Measurements from ENCODE around the gene MAP3K20. TPM values are rescaled to one million over a fixed set of nuclear protein-coding genes. Genes with fewer than 3 reads are reported as not detected.

The MAP3K20 gene
- total and polyA plus RNA-seq, 2 donors (not counting 3 experiments of a cell fraction or from before 2014, with no cell fraction given): 7.8 to 31.5 TPM

DNA sequence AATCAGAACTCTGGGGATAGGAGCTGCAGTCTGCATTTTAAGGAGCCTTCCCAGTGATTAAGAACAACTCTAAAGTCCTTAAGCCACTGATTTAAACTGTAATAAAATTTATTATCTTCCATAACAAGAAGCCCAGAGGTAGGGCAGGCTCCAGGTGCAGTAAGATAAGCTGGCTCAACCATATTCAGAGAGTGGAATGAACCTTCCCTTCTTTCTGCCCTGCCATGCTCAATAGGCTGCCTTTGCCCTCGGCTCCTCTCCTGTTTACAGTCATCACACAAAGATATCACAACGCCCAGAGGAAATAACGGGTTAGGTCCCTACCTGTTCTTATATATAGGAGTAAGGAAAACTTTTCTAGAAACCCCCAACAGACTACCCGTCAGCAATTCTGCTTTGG is 188.5 kb downstream of the MAP3K20 start:
- Histone ChIP-seq H2AFZ (ENCODE audit: low read depth, low read length) (no peak overlapping the region), H3K27me3 (ENCODE audit: control insufficient read depth in 2 of 2, insufficient read depth in 2 of 2, low read length in 2 of 2) (no peaks in the 10 kb centered on the region), H3K9me3 (replicated peaks; ENCODE audit: control insufficient read depth, insufficient read depth, low read length) (no peaks in the 10 kb centered on the region), H3K9ac (replicated peaks; ENCODE audit: extremely low read depth, insufficient read depth, low read length) (no peak overlapping the region), H3K4me2 (ENCODE audit: insufficient read depth, low read length) (no peak overlapping the region), H3K36me3 (ENCODE audit: control insufficient read depth in 2 of 2, extremely low read depth in 1 of 2, insufficient read depth in 2 of 2, low read length in 2 of 2) (no peaks in the 10 kb centered on the region), H3K9me1 (replicated peaks; ENCODE audit: control insufficient read depth, extremely low read depth, insufficient read depth, low read length) (no peaks in the 10 kb centered on the region), H3K4me1 (ENCODE audit: control insufficient read depth, extremely low read depth, insufficient read depth, low read length) (no peaks in the 10 kb centered on the region), H3K4me3 (replicated peaks in 1 of 3; ENCODE audit: insufficient read depth in 1 of 3, low read depth in 1 of 3, low read length in 3 of 3) (no peak overlapping the region), H3K27ac (ENCODE audit: insufficient read depth, low read depth, low read length) (no peak overlapping the region), H4K20me1 (replicated peaks; ENCODE audit: control insufficient read depth, extremely low read depth, insufficient read depth, low read length) (no peaks in the 10 kb centered on the region), H3K79me2 (ENCODE audit: control insufficient read depth, insufficient read depth, low read length) (no peaks in the 10 kb centered on the region)
- ChIA-PET CTCF (no interaction called here), POLR2A (no interaction called here)
- no peak for FAIRE-seq
- TF ChIP-seq EZH2 (IDR thresholded peaks at IDR 0.05; ENCODE audit: borderline replicate concordance, low read depth, low read length, severe bottlenecking) (no peak), GATA2 (IDR thresholded peaks at IDR 0.05; ENCODE audit: insufficient read depth, insufficient read length, low read depth, low read length) (no peak), POLR2AphosphoS5 (IDR thresholded peaks at IDR 0.05; ENCODE audit: insufficient read depth, low read depth, low read length) (no peak), CTCF (IDR thresholded peaks at IDR 0.05; ENCODE audit: extremely low read depth in 1 of 2, insufficient read depth in 1 of 2, low read depth in 1 of 2, low read length in 2 of 2) (no peak)
- dilution Hi-C loops (cut with MboI; ENCODE audit: extremely low pct_ligation_motif_present, low sequenced_read_pairs): no loop called here
- no TSS peak for BruUV-seq (replicated peaks)
- no peak for DNase-seq (ENCODE audit: low read depth, low spot score)
- intact Hi-C loops (cut with micrococcal nuclease): no loop called here

- no peaks in the 10 kb centered on the region for H3K9me3 ChIP-seq (replicated peaks; ENCODE audit: control insufficient read depth, insufficient read depth, low read length)
- ChIA-PET POLR2A (no interaction called here), CTCF (no interaction called here)
- DNase-seq (ENCODE audit: low read depth, low spot score) (no peak), FAIRE-seq (no peak)
- no peak overlapping the region for H3K4me2 ChIP-seq (ENCODE audit: insufficient read depth, low read length)
- dilution Hi-C loops (cut with MboI; ENCODE audit: extremely low pct_ligation_motif_present, low sequenced_read_pairs) (no loop called here), intact Hi-C loops (cut with micrococcal nuclease) (no loop called here)
- no peak for TF ChIP-seq POLR2A (IDR thresholded peaks at IDR 0.05; ENCODE audit: low read depth, low read length)
- no peak for TF ChIP-seq FOS (IDR thresholded peaks at IDR 0.05; ENCODE audit: borderline replicate concordance, insufficient read depth, low read length)
- no peak for TF ChIP-seq POLR2AphosphoS5 (IDR thresholded peaks at IDR 0.05; ENCODE audit: insufficient read depth, low read depth, low read length)
- TF ChIP-seq MYC (IDR thresholded peaks at IDR 0.05; ENCODE audit: low read depth, low read length): no peak
- TF ChIP-seq, protein P1, sequence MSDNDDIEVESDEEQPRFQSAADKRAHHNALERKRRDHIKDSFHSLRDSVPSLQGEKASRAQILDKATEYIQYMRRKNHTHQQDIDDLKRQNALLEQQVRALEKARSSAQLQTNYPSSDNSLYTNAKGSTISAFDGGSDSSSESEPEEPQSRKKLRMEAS (IDR thresholded peaks at IDR 0.05; ENCODE audit: insufficient read depth, insufficient read length): no peak
- no peak for TF ChIP-seq CTCF (IDR thresholded peaks at IDR 0.05; ENCODE audit: extremely low read depth in 1 of 2, insufficient read depth in 1 of 2, low read depth in 1 of 2, low read length in 2 of 2)
- no peak for TF ChIP-seq GATA2 (IDR thresholded peaks at IDR 0.05; ENCODE audit: insufficient read depth, insufficient read length, low read depth, low read length)
- TF ChIP-seq JUN (IDR thresholded peaks at IDR 0.05; ENCODE audit: borderline replicate concordance, insufficient read depth, insufficient read length, low read depth): no peak
- no peak for TF ChIP-seq EZH2 (IDR thresholded peaks at IDR 0.05; ENCODE audit: borderline replicate concordance, low read depth, low read length, severe bottlenecking)
- no peaks in the 10 kb centered on the region for H3K27me3 ChIP-seq (ENCODE audit: control insufficient read depth in 2 of 2, insufficient read depth in 2 of 2, low read length in 2 of 2)
- H3K79me2 ChIP-seq (ENCODE audit: control insufficient read depth, insufficient read depth, low read length): no peaks in the 10 kb centered on the region
- no peak overlapping the region for H2AFZ ChIP-seq (ENCODE audit: low read depth, low read length)
- H3K9me1 ChIP-seq (replicated peaks; ENCODE audit: control insufficient read depth, extremely low read depth, insufficient read depth, low read length): no peaks in the 10 kb centered on the region
- no peaks in the 10 kb centered on the region for H3K36me3 ChIP-seq (ENCODE audit: control insufficient read depth in 2 of 2, extremely low read depth in 1 of 2, insufficient read depth in 2 of 2, low read length in 2 of 2)
- no peaks in the 10 kb centered on the region for H4K20me1 ChIP-seq (replicated peaks; ENCODE audit: control insufficient read depth, extremely low read depth, insufficient read depth, low read length)
- H3K4me3 ChIP-seq (replicated peaks in 1 of 3; ENCODE audit: insufficient read depth in 1 of 3, low read depth in 1 of 3, low read length in 3 of 3): no peak overlapping the region
- H3K9ac ChIP-seq (replicated peaks; ENCODE audit: extremely low read depth, insufficient read depth, low read length): no peak overlapping the region
- no peak overlapping the region for H3K27ac ChIP-seq (ENCODE audit: insufficient read depth, low read depth, low read length)
- BruUV-seq (replicated peaks): no TSS peak
- H3K4me1 ChIP-seq (ENCODE audit: control insufficient read depth, extremely low read depth, insufficient read depth, low read length): no peaks in the 10 kb centered on the region
These were observed 189.1 kb downstream of the MAP3K20 start for GRCh38 chr2:173264603-173265366.
